Esophagus muscularis mucosa (tissue), 4 donors: ENCODE results near the gene RSPO3. TPM values are rescaled to one million over a fixed set of nuclear protein-coding genes. Genes with fewer than 3 reads are reported as not detected.

Experiments used
- DNase-seq: peaks from one replicate; pipeline ENCODE4 v3.0.0-alpha.2; 2017; ENCODE audit errors: extremely low spot score
- H3K27ac ChIP-seq, 4 donors: fragments of 200-600 bp; sonication (generic); replicated peaks in 1 of 4; 1 replicate in 3 of 4; 2 replicates in 1 of 4; pipeline ENCODE4 v1.5.1; 2016 to 2019; ENCODE audit warnings: mild to moderate bottlenecking in 1 of 4
- H3K27me3 ChIP-seq, 4 donors: fragments of 200-600 bp; sonication (generic); one replicate each; pipeline versions ENCODE4 v1.5.1 to v1.6.0; 2016 to 2019
- H3K36me3 ChIP-seq, 4 donors: fragments of 200-600 bp; sonication (generic); one replicate each; pipeline ENCODE4 v1.5.1; 2016 to 2019
- H3K4me1 ChIP-seq, 4 donors: fragments of 200-600 bp; sonication (generic); one replicate each; pipeline ENCODE4 v1.5.1; 2016 to 2019
- H3K4me3 ChIP-seq, 4 donors: fragments of 200-600 bp; sonication (generic); 1 replicate in 2 of 4; 2 replicates in 2 of 4; pipeline ENCODE4 v1.5.1; 2016 to 2019; ENCODE audit warnings: mild to moderate bottlenecking in 4 of 4, moderate library complexity in 1 of 4
- H3K9me3 ChIP-seq, 4 donors: fragments of 200-600 bp; sonication (generic); 1 replicate in 3 of 4; 2 replicates in 1 of 4; pipeline ENCODE4 v1.5.1; 2016 to 2019
- CTCF ChIP-seq, 3 experiments: fragments of 200-600 bp in 2 of 3; fragments of 450-650 bp in 1 of 3; sonication (generic) in 2 of 3; IDR thresholded peaks; one replicate each; pipeline ENCODE4 v1.5.1; 2017 to 2019; ENCODE audit warnings: antibody characterized with exemption in 3 of 3, mild to moderate bottlenecking in 2 of 3, moderate library complexity in 1 of 3
- EP300 ChIP-seq: sonication (generic); formaldehyde crosslinking; IDR thresholded peaks from one replicate; pipeline ENCODE4 v1.6.1; 2017; ENCODE audit warnings: antibody characterized with exemption
- POLR2A ChIP-seq: fragments of 450-650 bp; IDR thresholded peaks from one replicate; pipeline ENCODE4 v1.6.1; 2017; ENCODE audit warnings: antibody characterized with exemption, moderate library complexity, mild to moderate bottlenecking, low read depth
- POLR2AphosphoS5 ChIP-seq, 2 donors: sonication (generic); formaldehyde crosslinking; IDR thresholded peaks; one replicate each; pipeline ENCODE4 v1.6.1; 2017; ENCODE audit warnings: antibody characterized with exemption in 2 of 2
- WGBS: methylation state at CpG from one replicate; pipeline ENCODE4 v1.1.5; 2018; 5-methylcytosine and 5-hydroxymethylcytosine counted together
- intact Hi-C: fragments of 100-400 bp; cut with DNase I; formaldehyde crosslinking; loops from one replicate; pipeline ENCODE4 v1.15.1; 2023
- total RNA-seq, 4 donors: library from RNA; depleted of rRNA; stranded (reverse); fragments of >200 nt; gene quantifications; one replicate each; pipeline versions ENCODE4 v1.1.0 to v1.2.1, GENCODE V29; 2016

Gene RSPO3
- total RNA-seq, 4 donors from 2014 or later, result 32.0 to 123 (median 47.7) TPM

DNA sequence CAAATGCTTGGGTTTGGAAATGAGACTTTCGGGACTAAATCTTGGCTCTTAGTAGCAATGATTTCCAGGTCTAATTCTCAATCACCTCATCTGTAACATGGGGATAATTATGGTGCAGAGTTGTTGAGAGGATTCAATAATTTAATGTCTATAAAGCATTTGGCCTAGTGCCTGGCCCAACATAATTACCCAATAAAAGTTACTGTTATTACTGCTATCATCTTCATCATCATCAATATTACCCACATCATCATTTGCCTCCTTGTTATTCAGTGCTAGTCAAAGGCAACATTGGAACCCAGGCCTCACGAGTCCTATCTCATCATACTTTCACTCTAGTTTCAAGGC is 34.5 kb upstream of the RSPO3 start:
- Histone ChIP-seq H3K9me3 (no peaks in the 10 kb centered on the region), H3K27me3 (no peaks in the 10 kb centered on the region), H3K4me3 (no peak overlapping the region), H3K36me3 (no peaks in the 10 kb centered on the region), H3K27ac (no peak overlapping the region), H3K4me1 (peaks cover 0 to 7% (median 2%) of the 10 kb centered on the region in 4 donors)
- intact Hi-C loops, result no loop called here
- no peak for DNase-seq
- 86% methylated on average over 2 of the region's 2 CpGs for WGBS
- TF ChIP-seq POLR2AphosphoS5 (IDR thresholded peaks at IDR 0.05) (no peak), POLR2A (no peak)

DNA sequence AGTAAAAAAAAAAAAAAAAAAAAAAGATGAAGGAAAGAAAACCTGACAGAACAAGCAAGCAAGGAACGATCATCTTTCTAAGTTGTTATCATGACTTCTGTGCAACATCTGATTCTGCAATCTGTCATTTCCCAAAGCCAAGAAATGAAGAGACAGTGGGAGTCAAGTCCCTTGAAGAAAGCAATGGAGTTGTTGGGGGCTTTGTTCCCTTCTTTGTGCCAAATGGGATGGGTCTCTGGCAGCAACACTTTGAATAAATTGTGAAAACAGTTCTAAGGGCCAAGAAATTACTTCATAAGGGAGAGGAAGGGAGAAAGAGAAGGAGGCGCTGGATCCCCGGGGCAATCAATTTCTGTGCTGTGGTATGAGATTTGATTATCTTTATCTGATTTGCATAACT is 33.3 kb upstream of the RSPO3 start:
- Histone ChIP-seq H3K9me3 (no peaks in the 10 kb centered on the region), H3K4me1 (peaks cover 0 to 2% (median 0%) of the 10 kb centered on the region in 4 donors), H3K36me3 (no peaks in the 10 kb centered on the region), H3K27me3 (no peaks in the 10 kb centered on the region), H3K27ac (no peak overlapping the region), H3K4me3 (no peak overlapping the region)
- no peak for DNase-seq
- intact Hi-C loops, result no loop called here
- WGBS, result 69% methylated on average over 3 of the region's 3 CpGs
- TF ChIP-seq POLR2A (no peak), EP300 (no peak), POLR2AphosphoS5 (IDR thresholded peaks at IDR 0.05) (no peak), CTCF (IDR thresholded peaks at IDR 0.05) (no peak)

DNA sequence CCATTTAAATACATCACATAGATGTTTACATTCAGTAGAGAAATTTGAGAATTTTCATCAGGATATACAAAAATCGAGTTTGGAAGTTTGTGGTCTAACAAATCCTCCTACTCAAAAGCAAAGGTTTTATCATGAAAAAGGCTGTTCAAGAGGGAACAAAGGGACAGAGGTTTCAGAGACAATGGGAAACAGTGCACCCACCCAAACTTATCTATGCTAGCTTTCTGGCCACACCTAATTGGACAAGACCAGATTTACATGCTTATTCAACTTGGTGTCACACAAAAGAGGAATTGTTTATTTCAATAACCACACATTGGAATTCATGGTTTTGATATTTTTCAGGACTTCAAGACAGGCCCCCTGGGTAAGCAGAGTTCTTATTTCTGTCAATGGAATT is 28.4 kb upstream of the RSPO3 start:
- intact Hi-C loops, result no loop called here
- no peak for TF ChIP-seq POLR2AphosphoS5 (IDR thresholded peaks at IDR 0.05)
- no peak for TF ChIP-seq EP300
- no peak for TF ChIP-seq POLR2A
- TF ChIP-seq CTCF (IDR thresholded peaks at IDR 0.05), result no peak
- Histone ChIP-seq H3K4me3 (no peak overlapping the region), H3K27me3 (no peaks in the 10 kb centered on the region), H3K9me3 (no peaks in the 10 kb centered on the region), H3K4me1 (no peaks in the 10 kb centered on the region), H3K36me3 (no peaks in the 10 kb centered on the region), H3K27ac (no peak overlapping the region)
- no peak for DNase-seq
- WGBS, result 67% methylated on average over 1 of the region's 1 CpG

- no peak for DNase-seq
- Histone ChIP-seq H3K36me3 (no peaks in the 10 kb centered on the region), H3K9me3 (no peaks in the 10 kb centered on the region), H3K27ac (no peak overlapping the region), H3K4me3 (no peak overlapping the region), H3K27me3 (no peaks in the 10 kb centered on the region), H3K4me1 (no peaks in the 10 kb centered on the region)
- intact Hi-C loops, result no loop called here
- 92% methylated on average over 3 of the region's 3 CpGs for WGBS
- TF ChIP-seq EP300 (no peak), POLR2AphosphoS5 (IDR thresholded peaks at IDR 0.05) (no peak), POLR2A (no peak), CTCF (IDR thresholded peaks at IDR 0.05) (no peak)
Observed at GRCh38 chr6:127092466-127092865, 26.0 kb upstream of the RSPO3 start.

DNA sequence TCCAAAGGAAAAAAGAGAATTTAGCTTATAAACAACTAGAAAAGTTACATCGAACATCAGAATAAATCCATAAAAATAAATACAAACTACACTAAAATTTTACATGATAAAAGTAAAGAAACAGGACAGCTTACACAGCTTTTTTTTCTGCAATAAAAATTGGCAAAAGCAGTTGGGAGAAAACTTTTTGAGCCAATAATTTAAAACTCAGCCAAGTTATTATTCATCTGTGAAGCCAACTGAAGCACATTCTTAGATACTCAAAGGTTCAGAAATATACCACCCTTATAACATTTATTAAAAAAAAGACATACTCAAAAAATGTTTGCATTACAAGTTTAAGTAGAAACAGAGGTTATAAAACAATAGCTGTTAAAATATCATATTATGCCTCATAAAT is 23.7 kb upstream of the RSPO3 start:
- Histone ChIP-seq H3K9me3 (no peaks in the 10 kb centered on the region), H3K27ac (no peak overlapping the region), H3K27me3 (no peaks in the 10 kb centered on the region), H3K4me1 (no peaks in the 10 kb centered on the region), H3K36me3 (no peaks in the 10 kb centered on the region), H3K4me3 (no peak overlapping the region)
- intact Hi-C loops, result no loop called here
- 76% methylated on average over 1 of the region's 1 CpG for WGBS
- DNase-seq, result no peak
- TF ChIP-seq POLR2AphosphoS5 (IDR thresholded peaks at IDR 0.05) (no peak), POLR2A (no peak), EP300 (no peak), CTCF (IDR thresholded peaks at IDR 0.05) (no peak)
